DMS114 treated with DMSO at 0.1 percent for 48 hours (cell line): ENCODE data around the gene ARMC5.
"Not testable (repeated sequence)": the region's sequence is repeated elsewhere in the genome, so short reads cannot be mapped to it uniquely, and the experiment has no call there.

Experiments used
- DNase-seq: peaks from one replicate; lab custom pipeline; 2025; ENCODE audit not compliant: unreplicated experiment; lab: John Stamatoyannopoulos, UW

Gene ARMC5

DNA sequence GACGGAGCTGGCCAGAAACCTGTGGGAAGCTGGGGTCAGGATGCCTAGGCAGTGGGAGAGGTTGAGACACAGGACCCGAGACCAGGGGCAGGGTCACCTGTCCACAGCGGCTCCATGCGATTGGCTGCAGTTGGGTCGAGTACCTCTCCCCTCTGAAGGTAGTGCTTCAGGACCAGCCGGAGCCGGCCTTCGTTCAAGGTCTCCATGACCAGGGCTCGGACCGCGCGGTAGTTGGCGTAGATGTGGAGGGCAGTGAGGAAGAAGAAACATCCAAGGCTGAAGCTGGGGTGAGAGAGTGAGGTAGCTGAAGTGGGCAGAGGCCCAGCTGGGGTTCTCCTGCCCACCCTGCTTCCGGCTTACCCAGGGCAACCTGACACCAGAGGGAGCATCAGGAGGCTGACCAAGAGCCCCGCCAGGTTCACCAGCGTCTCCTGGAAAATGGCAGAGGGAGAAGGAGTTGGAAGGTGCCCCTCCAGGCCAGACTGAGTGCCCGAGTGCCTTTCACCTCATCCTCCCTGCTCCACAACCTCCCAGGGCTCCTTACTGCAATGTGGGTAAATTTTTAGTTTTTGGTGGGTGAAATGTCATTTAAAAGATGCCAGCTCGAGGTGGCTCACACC is 34.3 kb downstream of the ARMC5 start:
- DNase-seq: no peak

DNA sequence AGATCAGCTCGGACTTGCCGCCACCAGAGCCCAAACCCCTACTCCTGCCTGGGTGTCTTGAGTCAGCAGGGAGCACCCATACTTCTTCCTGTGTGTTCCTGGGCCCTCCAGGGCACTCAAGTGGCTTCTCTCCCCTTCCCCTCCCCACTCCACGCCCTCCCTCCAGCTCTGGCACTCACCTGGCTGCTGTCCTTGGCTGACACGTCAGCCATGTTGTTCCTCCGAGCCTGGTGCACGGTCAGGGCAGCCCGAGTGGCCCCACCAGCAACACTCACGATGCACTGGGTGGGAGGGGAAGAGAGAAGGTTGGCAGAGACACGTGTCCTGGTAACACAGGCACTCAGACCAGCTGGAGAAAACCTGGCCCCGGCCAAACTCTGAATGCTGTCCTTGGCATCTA is 37.4 kb downstream of the ARMC5 start:
- DNase-seq: no peak

DNA sequence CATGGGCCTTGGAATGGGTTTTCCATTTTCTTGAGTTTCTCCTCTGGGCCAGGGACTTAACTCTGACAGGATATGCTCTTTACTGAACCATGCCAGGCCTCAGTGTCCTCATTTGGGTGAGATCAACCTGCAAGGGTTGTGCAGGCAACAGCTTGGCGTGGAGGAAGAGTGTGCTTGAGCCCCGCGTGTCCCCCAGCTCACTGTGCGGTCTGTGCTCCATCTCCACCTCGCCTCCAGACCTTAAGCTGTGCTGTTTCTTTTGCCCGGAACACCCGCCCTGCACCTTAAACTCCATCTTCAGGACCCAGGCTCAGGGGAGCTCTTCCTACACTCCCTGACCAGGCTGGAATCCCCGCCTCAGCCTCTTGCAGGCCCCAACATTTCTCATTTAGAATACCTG is 39.2 kb downstream of the ARMC5 start:
- DNase-seq: no peak

DNA sequence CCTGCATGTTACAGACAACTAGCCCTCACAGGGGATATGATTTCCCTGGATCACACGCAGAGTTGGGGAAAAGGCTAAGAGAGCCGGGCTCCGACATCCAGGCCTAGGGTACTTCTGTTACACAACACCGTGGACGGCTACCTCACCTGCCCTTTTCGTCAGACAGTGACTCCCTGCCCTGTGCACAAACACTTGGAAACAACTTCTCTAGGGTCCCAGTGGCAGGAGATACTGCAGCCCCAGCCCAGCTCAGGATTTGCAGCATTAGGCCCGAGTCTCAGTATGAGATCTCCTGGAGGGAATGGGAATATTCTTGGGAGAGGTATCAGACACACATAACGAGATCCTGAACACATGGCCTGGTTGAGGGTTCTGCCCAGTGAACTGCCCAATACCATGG is 40.6 kb downstream of the ARMC5 start:
- DNase-seq: no peak

DNA sequence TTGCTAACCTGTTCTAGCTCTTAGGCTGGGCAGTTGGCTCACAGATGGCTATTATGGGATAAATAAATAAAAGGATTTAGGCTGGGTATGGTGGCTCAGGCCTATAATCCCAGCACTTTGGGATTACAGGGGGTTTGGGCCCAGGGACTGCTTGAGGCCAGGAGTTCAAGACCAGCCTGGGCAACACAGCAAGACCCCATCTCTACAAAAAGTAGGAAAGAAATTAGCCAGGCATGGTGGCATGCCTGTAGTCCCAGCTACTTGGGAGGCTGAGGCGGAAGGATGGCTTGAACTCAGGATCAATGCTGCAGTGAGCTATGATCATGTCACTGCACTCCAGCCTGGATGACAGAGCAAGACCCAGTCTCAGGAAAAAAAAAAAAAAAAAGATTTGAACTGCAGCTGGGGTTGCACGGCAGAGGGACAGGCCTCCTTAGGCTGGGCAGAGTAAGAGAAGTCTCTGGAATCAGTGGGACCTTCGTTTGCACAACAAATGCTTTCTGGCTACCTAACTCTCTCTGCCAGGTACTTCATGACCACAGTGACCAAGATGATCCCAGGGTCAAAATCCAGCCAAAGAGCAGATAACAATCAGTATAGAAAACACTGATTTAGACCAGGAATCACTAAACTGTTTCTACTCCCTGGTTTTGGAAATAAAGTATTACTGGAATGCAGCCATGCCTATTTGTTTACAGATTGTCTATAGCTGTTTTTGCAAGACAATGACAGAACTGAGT is 42.1 kb downstream of the ARMC5 start:
- DNase-seq: no peak

DNA sequence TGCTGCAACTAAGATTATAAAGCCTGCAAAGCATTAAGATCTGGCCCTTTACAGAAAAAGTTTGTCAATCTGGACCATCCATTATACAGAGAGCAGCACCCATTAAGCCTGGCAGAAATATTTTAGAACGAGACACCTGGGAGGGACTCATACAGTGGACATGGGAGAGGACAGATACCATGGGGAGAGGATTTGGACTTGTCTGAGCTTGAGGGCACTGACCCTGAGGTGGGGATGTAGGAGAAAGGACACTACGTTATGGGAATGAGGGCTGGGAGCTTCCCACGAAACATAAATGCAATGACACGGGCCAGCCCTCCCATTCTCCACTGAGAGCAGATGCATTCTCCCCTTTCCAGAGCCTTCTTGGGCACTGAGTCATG is 42.7 kb downstream of the ARMC5 start:
- DNase-seq: no peak

DNA sequence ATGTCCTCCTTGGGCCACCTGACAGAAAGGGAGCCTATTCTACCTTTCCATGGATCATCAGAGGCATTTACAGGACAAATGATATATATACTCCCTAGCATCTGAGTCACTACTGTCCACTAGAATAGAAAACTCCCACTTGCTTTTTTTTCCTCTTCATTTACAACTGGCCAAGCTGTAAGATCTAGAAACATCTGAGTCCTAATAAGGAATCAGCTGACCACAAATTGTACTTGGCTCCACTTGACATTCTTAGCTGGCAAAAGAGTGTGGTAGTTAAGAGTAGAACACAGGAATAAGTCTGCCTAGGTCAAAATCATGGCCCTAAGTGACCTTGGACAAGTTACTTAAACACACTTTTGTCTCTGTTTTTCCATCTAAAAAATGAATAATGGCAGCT is 43.7 kb downstream of the ARMC5 start:
- DNase-seq: no peak

DNA sequence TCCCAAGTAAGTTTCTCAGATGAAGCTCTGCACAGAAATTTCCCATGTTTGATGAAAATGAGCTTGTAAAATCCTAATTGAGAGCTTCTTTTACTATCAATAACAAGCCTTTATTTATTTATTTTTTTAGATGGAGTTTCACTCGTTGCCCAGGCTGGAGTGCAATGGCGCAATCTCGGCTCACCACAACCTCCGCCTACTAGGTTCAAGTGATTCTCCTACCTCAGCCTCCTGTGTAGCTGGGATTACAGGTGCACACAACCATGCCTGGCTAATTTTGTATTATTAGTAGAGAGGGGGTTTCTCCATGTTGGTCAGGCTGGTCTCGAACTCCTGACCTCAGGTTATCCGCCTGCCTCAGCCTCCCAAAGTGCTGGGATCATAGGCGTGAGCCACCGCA is 44.3 kb downstream of the ARMC5 start:
- DNase-seq: not testable (repeated sequence)

DNA sequence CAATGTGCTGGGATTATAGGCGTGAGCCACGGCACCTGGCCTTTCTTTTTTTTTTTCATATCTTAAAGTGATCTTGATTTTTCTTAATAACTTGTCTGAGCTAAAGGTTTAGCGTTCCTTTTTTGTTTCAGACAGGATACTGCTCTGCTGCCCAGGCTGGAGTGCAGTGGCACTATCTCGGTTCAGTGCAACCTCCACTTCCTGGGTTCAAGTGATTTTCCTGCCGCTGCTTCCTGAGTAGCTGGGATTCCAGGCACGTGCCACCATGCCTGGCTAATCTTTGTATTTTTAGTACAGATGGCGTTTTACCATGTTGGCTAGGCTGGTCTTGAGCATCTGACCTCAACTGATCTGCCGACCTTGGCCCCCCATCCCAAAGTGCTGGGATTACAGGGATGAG is 44.9 kb downstream of the ARMC5 start:
- DNase-seq: no peak

DNA sequence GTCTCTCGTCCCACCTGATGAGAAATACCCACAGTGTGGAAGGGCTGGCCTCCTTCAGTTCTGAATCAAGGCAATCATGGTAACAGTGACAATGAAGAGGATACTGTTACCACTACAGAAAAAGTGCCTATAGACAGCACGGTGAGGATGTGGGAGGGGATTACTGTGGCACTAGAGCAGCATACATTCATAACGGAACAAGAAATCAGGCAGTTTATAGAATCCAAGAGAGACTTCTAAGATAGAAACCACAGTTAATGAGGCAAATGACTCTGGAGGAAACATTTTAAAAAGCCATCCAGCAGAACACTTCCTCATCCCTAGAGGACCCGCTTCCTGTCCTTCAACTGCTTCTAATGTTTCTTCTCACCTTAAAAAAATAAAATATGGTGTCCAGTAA is 46.2 kb downstream of the ARMC5 start:
- DNase-seq: no peak

DNA sequence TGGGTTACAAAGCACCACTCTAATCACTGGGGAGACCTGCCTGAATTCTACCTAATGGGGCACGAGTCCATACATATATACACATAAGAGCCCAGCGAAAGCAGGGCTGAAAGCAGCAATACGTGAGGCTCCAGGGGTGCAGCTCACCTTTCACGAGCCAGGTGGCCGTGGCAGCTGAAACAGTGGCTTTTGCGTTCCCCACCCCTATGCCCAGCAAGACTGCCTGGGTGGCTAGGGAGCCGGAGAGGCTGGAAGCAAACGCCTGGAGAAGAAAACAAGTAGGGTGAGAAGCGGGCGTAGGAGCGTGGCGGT is 48.3 kb downstream of the ARMC5 start:
- no peak for DNase-seq

DNA sequence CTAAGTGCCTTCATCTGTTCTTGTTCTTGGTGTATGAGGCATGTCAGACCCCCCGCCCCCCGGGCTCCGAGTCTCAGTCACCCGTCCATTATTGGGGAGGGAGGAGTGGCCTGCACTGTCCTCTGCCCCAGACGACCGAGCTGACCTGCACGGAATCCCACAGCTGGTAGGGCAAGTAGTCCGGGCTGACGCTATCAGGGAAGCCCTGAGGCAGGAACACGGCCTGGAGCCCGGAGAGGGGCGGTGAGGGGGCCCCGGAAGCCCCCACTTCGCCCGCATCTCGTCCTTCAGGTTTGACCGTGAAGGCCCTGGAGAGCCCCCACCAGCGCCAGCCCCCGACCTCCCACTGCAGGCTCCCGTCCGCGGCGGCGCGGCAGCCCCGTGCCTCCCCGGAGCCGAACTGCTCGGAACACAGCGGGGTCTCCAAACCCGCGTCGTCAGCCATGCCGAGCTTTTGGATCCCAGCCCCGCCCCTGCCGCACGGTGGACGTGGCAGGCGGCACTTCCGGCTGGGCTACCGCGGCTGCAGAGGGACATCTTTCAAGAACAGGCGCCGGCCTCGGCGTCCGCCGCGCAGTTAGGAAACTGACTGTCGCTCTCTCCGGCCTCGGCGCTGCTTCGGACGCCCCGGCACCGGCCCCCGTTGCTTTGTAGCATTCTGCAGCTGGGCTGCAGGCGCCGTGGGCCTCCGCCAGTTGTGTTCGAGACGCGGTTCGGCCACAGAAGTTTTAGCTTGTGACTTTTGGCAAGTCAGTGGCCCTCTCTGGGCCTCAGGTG is 48.8 kb downstream of the ARMC5 start, which contains the start of gene RUSF1:
Gene RUSF1 (minus strand): TSS at position 463 of the 777 bp plus-strand sequence. CDS start 18 bp downstream, at position 445.
- peak; percentile 63 for DNase-seq

DNA sequence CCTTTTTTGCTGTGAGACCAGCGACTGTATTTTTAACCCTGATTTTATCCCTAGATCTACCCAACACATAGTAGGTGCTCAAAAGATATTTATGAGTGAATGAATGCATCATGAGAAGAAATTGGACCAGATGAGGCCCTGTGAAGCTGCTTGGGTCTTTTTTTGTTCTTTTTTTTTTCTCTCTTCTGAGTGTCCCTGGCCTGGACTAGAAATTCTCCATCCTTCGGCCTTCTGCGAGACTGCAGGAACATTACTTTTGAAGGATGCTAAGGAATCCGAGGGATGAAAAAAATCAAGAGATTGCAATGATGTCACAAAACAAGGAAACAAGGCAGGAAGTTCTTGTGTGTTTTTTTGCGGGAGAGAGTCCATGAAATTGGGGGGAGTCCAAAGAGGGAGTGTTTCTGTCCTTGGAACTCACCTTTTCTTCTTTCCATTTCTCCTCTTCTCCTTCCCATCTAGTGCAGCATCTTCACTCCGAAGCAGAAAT is 49.5 kb downstream of the ARMC5 start:
- peak; percentile 11 for DNase-seq

DNA sequence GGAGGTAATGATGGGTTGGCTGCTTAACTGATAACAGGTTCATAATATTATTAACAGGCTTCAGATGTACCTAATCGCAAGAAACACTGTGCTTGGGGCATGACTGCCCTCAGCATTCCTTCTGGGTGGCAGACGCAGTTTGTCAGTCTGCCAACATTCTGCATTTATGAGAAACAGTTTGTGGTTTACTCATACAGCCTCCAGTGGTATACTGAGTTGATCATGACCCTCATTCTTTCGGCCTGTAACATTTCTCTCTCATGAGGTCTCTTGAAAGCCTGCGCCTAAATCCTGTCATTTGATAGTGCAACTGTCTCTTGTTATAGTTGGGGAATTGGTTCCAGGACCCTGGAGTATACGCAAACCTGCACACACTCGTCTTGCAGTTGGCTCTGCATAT is 53.8 kb downstream of the ARMC5 start:
- DNase-seq: no peak

DNA sequence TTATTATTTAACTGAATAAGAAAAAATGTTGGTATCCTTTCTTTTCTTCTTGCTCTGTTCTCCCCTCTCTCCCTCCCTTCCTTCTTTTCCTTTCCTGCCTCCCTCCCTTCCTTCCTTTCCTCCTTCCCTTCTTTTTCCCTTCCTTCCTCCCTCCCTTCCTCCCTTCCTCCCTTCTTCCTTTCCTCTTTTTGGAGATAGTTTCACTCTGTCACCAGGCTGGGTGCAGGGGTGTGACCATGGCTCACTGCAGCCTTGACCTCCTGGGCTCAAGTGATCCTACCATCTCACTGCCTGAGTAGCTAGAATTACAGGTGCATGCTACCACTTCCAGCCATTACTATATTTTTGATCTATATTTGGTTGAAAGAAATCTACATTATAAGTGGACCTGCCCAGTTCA is 54.6 kb downstream of the ARMC5 start:
- DNase-seq: no peak
